ENCODE measurements around the gene EGR4. TPM values are rescaled to one million over a fixed set of nuclear protein-coding genes. Genes with fewer than 3 reads are reported as not detected.

EGR4 gene
- total and polyA plus RNA-seq, 2 donors from 2014 or later = not detected

- DNase-seq (no peak), FAIRE-seq (no peak)
- no peaks in the 10 kb centered on the region for H3K4me1 ChIP-seq (ENCODE audit: control insufficient read depth in 2 of 3, insufficient read depth in 2 of 3, low read depth in 1 of 3, low read length in 3 of 3)
- no peak overlapping the region for H3K27ac ChIP-seq (ENCODE audit: low read depth in 2 of 2, low read length in 2 of 2)
- intact Hi-C loops (cut with DNase I) = no loop called here
- TF ChIP-seq CTCF (IDR thresholded peaks at IDR 0.05; ENCODE audit: borderline replicate concordance, extremely low read depth, insufficient read depth) = no peak
- peaks cover 0 to 2% (median 0%) of the 10 kb centered on the region in 3 donors for H3K36me3 ChIP-seq (ENCODE audit: control insufficient read depth in 2 of 3, insufficient read depth in 3 of 3, low read length in 3 of 3)
- no peaks in the 10 kb centered on the region for H3K9me3 ChIP-seq (ENCODE audit: control insufficient read depth in 2 of 3, insufficient read depth in 1 of 3, low read length in 3 of 3)
- no peaks in the 10 kb centered on the region for H3K27me3 ChIP-seq (ENCODE audit: control insufficient read depth, insufficient read depth, low read length)
- no peak overlapping the region for H3K9ac ChIP-seq (ENCODE audit: low read length in 3 of 3)
- H3K4me3 ChIP-seq (ENCODE audit: low read length in 3 of 3) = no peak overlapping the region
Measured at GRCh38 chr2:73259276-73259675, 34.1 kb downstream of the EGR4 start.

GRCh38 chr2:73258913-73259215 is 34.5 kb downstream of the EGR4 start:
- FAIRE-seq = no peak
- intact Hi-C loops (cut with DNase I) = no loop called here
- DNase-seq = no peak
- TF ChIP-seq CTCF (IDR thresholded peaks at IDR 0.05; ENCODE audit: borderline replicate concordance, extremely low read depth, insufficient read depth) = no peak
- Histone ChIP-seq H3K36me3 (ENCODE audit: control insufficient read depth in 2 of 3, insufficient read depth in 3 of 3, low read length in 3 of 3) (peaks cover 0 to 2% (median 0%) of the 10 kb centered on the region in 3 donors), H3K9ac (ENCODE audit: low read length in 3 of 3) (no peak overlapping the region), H3K27ac (ENCODE audit: low read depth in 2 of 2, low read length in 2 of 2) (no peak overlapping the region), H3K4me1 (ENCODE audit: control insufficient read depth in 2 of 3, insufficient read depth in 2 of 3, low read depth in 1 of 3, low read length in 3 of 3) (no peaks in the 10 kb centered on the region), H3K9me3 (ENCODE audit: control insufficient read depth in 2 of 3, insufficient read depth in 1 of 3, low read length in 3 of 3) (no peaks in the 10 kb centered on the region), H3K27me3 (ENCODE audit: control insufficient read depth, insufficient read depth, low read length) (no peaks in the 10 kb centered on the region), H3K4me3 (ENCODE audit: low read length in 3 of 3) (no peak overlapping the region)

GRCh38 chr2:73258186-73258912 is 35.0 kb downstream of the EGR4 start:
- no peaks in the 10 kb centered on the region for H3K27me3 ChIP-seq (ENCODE audit: control insufficient read depth, insufficient read depth, low read length)
- no peak overlapping the region for H3K9ac ChIP-seq (ENCODE audit: low read length in 3 of 3)
- H3K9me3 ChIP-seq (ENCODE audit: control insufficient read depth in 2 of 3, insufficient read depth in 1 of 3, low read length in 3 of 3) = no peaks in the 10 kb centered on the region
- intact Hi-C loops (cut with DNase I) = no loop called here
- peaks cover 0 to 5% (median under 1%) of the 10 kb centered on the region in 3 donors for H3K36me3 ChIP-seq (ENCODE audit: control insufficient read depth in 2 of 3, insufficient read depth in 3 of 3, low read length in 3 of 3)
- DNase-seq = no peak
- H3K4me3 ChIP-seq (ENCODE audit: low read length in 3 of 3) = no peak overlapping the region
- no peak for FAIRE-seq
- H3K27ac ChIP-seq (ENCODE audit: low read depth in 2 of 2, low read length in 2 of 2) = no peak overlapping the region
- H3K4me1 ChIP-seq (ENCODE audit: control insufficient read depth in 2 of 3, insufficient read depth in 2 of 3, low read depth in 1 of 3, low read length in 3 of 3) = no peaks in the 10 kb centered on the region
- no peak for TF ChIP-seq CTCF (IDR thresholded peaks at IDR 0.05; ENCODE audit: borderline replicate concordance, extremely low read depth, insufficient read depth)
